Astrocyte (in vitro differentiated cells and primary cell): ENCODE data around the gene METRN.

Experiments used
- EZH2 ChIP-seq: IDR thresholded peaks from 2 replicates; pipeline ENCODE4 v1.6.1; 2012; ENCODE audit warnings: mild to moderate bottlenecking, low read length, inconsistent platforms; ENCODE audit not compliant: insufficient read depth
- TF ChIP-seq, protein P1 (sequence below): IDR thresholded peaks from 2 replicates; pipeline ENCODE4 v1.5.1; 2011; ENCODE audit warnings: low read depth, mild to moderate bottlenecking, inconsistent platforms, low read length, moderate library complexity; ENCODE audit not compliant: insufficient read depth

DNA sequence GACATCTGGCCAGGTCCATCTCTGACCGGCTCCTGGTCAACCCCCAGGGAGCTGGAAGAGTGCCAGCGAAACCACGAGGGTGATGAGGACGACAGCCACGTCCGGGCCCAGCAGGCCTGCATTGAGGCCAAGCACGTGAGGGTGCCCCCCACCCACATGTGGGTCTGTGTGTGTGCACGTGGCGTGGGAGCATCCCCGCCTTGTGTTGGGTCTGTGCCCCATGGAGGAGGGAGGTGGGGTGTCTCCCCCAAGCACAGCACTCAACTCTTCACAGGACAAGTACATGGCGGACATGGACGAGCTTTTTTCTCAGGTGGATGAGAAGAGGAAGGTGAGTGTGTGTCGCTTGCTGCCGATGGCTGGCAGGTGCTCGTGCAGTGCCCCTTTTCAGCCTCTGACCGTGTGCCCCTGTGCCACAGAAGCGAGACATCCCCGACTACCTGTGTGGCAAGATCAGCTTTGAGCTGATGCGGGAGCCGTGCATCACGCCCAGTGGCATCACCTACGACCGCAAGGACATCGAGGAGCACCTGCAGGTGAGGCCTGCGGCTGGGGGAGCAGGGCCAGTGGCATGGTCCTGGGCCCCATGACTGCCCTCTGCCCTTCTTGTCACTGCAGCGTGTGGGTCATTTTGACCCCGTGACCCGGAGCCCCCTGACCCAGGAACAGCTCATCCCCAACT lies 33.0 kb upstream of the METRN start:
- TF ChIP-seq, protein P1, sequence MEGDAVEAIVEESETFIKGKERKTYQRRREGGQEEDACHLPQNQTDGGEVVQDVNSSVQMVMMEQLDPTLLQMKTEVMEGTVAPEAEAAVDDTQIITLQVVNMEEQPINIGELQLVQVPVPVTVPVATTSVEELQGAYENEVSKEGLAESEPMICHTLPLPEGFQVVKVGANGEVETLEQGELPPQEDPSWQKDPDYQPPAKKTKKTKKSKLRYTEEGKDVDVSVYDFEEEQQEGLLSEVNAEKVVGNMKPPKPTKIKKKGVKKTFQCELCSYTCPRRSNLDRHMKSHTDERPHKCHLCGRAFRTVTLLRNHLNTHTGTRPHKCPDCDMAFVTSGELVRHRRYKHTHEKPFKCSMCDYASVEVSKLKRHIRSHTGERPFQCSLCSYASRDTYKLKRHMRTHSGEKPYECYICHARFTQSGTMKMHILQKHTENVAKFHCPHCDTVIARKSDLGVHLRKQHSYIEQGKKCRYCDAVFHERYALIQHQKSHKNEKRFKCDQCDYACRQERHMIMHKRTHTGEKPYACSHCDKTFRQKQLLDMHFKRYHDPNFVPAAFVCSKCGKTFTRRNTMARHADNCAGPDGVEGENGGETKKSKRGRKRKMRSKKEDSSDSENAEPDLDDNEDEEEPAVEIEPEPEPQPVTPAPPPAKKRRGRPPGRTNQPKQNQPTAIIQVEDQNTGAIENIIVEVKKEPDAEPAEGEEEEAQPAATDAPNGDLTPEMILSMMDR: no peak
- TF ChIP-seq EZH2: no peak
